Activated CD4-positive, CD25-positive, alpha-beta regulatory T cell treated with anti-CD3 and anti-CD28 coated beads, Interleukin-2, amount 50 U/mL, for 72 hours (primary cell): ENCODE data around the gene OPN4.

ENCODE experiments used
- DNase-seq: peaks from one replicate; pipeline ENCODE4 v3.0.0; 2021

Gene OPN4

GRCh38 chr10:86647773-86648703, 6.3 kb upstream of the OPN4 start:
- DNase-seq, result no peak

- DNase-seq, result no peak
Measured at GRCh38 chr10:86648704-86649427, 5.5 kb upstream of the OPN4 start.

GRCh38 chr10:86649471-86650150, 4.7 kb upstream of the OPN4 start:
- no peak for DNase-seq

GRCh38 chr10:86650151-86650550, 4.2 kb upstream of the OPN4 start:
- no peak for DNase-seq

GRCh38 chr10:86651021-86651471, 3.3 kb upstream of the OPN4 start:
- no peak for DNase-seq

- DNase-seq, result no peak
Measured at GRCh38 chr10:86651631-86652331, 2.6 kb upstream of the OPN4 start.

GRCh38 chr10:86652361-86653202, 1.8 kb upstream of the OPN4 start:
- no peak for DNase-seq

GRCh38 chr10:86653379-86653778, 968 bp upstream of the OPN4 start:
- no peak for DNase-seq

- no peak for DNase-seq
Measured at GRCh38 chr10:86653987-86654386, 360 bp upstream of the OPN4 start.

GRCh38 chr10:86655173-86655540, 810 bp downstream of the OPN4 start:
- DNase-seq, result no peak

GRCh38 chr10:86655596-86655995, 1.2 kb downstream of the OPN4 start:
- no peak for DNase-seq

- no peak for DNase-seq
Measured at GRCh38 chr10:86657011-86657395, 2.7 kb downstream of the OPN4 start.

GRCh38 chr10:86657396-86658011, 3.2 kb downstream of the OPN4 start:
- no peak for DNase-seq

GRCh38 chr10:86658261-86658741, 4.0 kb downstream of the OPN4 start:
- DNase-seq, result no peak

GRCh38 chr10:86658751-86659150, 4.4 kb downstream of the OPN4 start:
- no peak for DNase-seq

- no peak for DNase-seq
Measured at GRCh38 chr10:86659161-86659691, 4.9 kb downstream of the OPN4 start.

- DNase-seq, result no peak
Measured at GRCh38 chr10:86659721-86660453, 5.5 kb downstream of the OPN4 start.

- DNase-seq, result no peak
Measured at GRCh38 chr10:86661161-86662025, 7.0 kb downstream of the OPN4 start.
